Caco-2 (cell line): ENCODE measurements around the gene CIB2. TPM values are rescaled to one million over a fixed set of nuclear protein-coding genes. Genes with fewer than 3 reads are reported as not detected.

Experiments used
- BruUV-seq: library from RNA; stranded (reverse); fragments of 400-500 nt; replicated peaks from 2 replicates; lab custom pipeline; 2021; lab: Mats Ljungman, UMichigan
- CTCF ChIA-PET: fragments of 300-600 bp; sonication (Branson Sonifier 250); formaldehyde crosslinking; loops from one replicate; lab custom pipeline; 2022; ENCODE audit warnings: antibody characterized with exemption; lab: Charles Lee
- POLR2A ChIA-PET: fragments of 300-600 bp; sonication (Branson Sonifier 250); formaldehyde crosslinking; loops from one replicate; lab custom pipeline; 2022; ENCODE audit warnings: antibody characterized with exemption; lab: Charles Lee
- DNase-seq, 2 experiments: peaks; one replicate each; pipeline versions ENCODE4 v3.0.0 to v3.0.0-alpha.2; 2020 to 2022
- H3K27me3 ChIP-seq: replicated peaks from 2 replicates; pipeline ENCODE4 v1.6.0; 2011; ENCODE audit warnings: low read length; ENCODE audit not compliant: control insufficient read depth, insufficient read depth
- H3K36me3 ChIP-seq: 2 replicates; pipeline ENCODE4 v1.5.1; 2011; ENCODE audit warnings: low read length; ENCODE audit not compliant: control insufficient read depth, insufficient read depth
- H3K4me1 ChIP-seq: fragments of 250-450 bp; sonication (Bioruptor Pico); 2 replicates; pipeline ENCODE4 v1.5.1; 2020; ENCODE audit warnings: mild to moderate bottlenecking
- H3K4me3 ChIP-seq: 2 replicates; pipeline ENCODE4 v1.5.1; 2011; ENCODE audit warnings: low read depth, mild to moderate bottlenecking, control low read depth, low read length
- H3K9me3 ChIP-seq: fragments of 250-450 bp; sonication (Bioruptor Pico); 2 replicates; pipeline ENCODE4 v1.5.1; 2020; ENCODE audit warnings: mild to moderate bottlenecking, moderate library complexity
- H3K27ac Mint-ChIP-seq: one replicate; pipeline ENCODE4 v1.8.0; 2022; ENCODE audit warnings: mixed read lengths; ENCODE audit not compliant: unreplicated experiment
- H3K27me3 Mint-ChIP-seq: one replicate; pipeline ENCODE4 v1.8.0; 2022; ENCODE audit warnings: mixed read lengths; ENCODE audit not compliant: insufficient read depth, unreplicated experiment
- H3K36me3 Mint-ChIP-seq: one replicate; pipeline ENCODE4 v1.8.0; 2022; ENCODE audit warnings: mild to moderate bottlenecking, mixed read lengths; ENCODE audit not compliant: insufficient read depth, unreplicated experiment
- H3K4me1 Mint-ChIP-seq: one replicate; pipeline ENCODE4 v1.8.0; 2022; ENCODE audit warnings: low read depth, mixed read lengths; ENCODE audit not compliant: unreplicated experiment
- H3K4me3 Mint-ChIP-seq: one replicate; pipeline ENCODE4 v1.8.0; 2022; ENCODE audit warnings: mild to moderate bottlenecking, moderate library complexity, mixed read lengths; ENCODE audit not compliant: unreplicated experiment
- H3K9me3 Mint-ChIP-seq: one replicate; pipeline ENCODE4 v1.8.0; 2022; ENCODE audit warnings: mixed read lengths; ENCODE audit not compliant: unreplicated experiment
- intact Hi-C: fragments of 100-400 bp; cut with micrococcal nuclease; formaldehyde crosslinking; loops from one replicate; pipeline ENCODE4 v1.10.0; 2022; ENCODE audit not compliant: unreplicated experiment
- total RNA-seq: library from RNA; stranded (reverse); gene quantifications from 2 replicates; pipeline ENCODE4 v1.2.3, GENCODE V29; 2022
- TF ChIP-seq, protein P1 (sequence below), 2 experiments: fragments of 200-600 bp in 1 of 2; IDR thresholded peaks; 1 replicate in 1 of 2; 2 replicates in 1 of 2; pipeline versions ENCODE4 v1.5.1 to v1.8.0; 2011 to 2022; ENCODE audit warnings: antibody characterized with exemption in 1 of 2, control low read depth in 1 of 2, inconsistent platforms in 1 of 2, low read depth in 1 of 2, low read length in 1 of 2, mild to moderate bottlenecking in 1 of 2, moderate library complexity in 1 of 2; ENCODE audit not compliant: insufficient read depth in 1 of 2, severe bottlenecking in 1 of 2, unreplicated experiment in 1 of 2

The CIB2 gene
- total RNA-seq, 1 experiment from 2014 or later: 0.75 TPM

- no peaks in the 10 kb centered on the region for H3K9me3 ChIP-seq
- intact Hi-C loops: no loop called here
- Mint-ChIP-seq H3K27me3 (no peaks in the 10 kb centered on the region), H3K4me1 (no peaks in the 10 kb centered on the region), H3K4me3 (no peak overlapping the region), H3K27ac (no peak overlapping the region), H3K36me3 (peaks cover 35% of the 10 kb centered on the region), H3K9me3 (no peaks in the 10 kb centered on the region)
- no peak for DNase-seq
- H3K27me3 ChIP-seq: no peaks in the 10 kb centered on the region
- POLR2A ChIA-PET: no interaction called here
- TF ChIP-seq, protein P1, sequence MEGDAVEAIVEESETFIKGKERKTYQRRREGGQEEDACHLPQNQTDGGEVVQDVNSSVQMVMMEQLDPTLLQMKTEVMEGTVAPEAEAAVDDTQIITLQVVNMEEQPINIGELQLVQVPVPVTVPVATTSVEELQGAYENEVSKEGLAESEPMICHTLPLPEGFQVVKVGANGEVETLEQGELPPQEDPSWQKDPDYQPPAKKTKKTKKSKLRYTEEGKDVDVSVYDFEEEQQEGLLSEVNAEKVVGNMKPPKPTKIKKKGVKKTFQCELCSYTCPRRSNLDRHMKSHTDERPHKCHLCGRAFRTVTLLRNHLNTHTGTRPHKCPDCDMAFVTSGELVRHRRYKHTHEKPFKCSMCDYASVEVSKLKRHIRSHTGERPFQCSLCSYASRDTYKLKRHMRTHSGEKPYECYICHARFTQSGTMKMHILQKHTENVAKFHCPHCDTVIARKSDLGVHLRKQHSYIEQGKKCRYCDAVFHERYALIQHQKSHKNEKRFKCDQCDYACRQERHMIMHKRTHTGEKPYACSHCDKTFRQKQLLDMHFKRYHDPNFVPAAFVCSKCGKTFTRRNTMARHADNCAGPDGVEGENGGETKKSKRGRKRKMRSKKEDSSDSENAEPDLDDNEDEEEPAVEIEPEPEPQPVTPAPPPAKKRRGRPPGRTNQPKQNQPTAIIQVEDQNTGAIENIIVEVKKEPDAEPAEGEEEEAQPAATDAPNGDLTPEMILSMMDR (IDR thresholded peaks at IDR 0.05; ENCODE audit: insufficient read depth in 1 of 2, low read depth in 1 of 2, low read length in 1 of 2, severe bottlenecking in 1 of 2, unreplicated experiment in 1 of 2): no peak
- H3K4me3 ChIP-seq: no peak overlapping the region
- CTCF ChIA-PET: no interaction called here
- no peaks in the 10 kb centered on the region for H3K36me3 ChIP-seq
- H3K4me1 ChIP-seq: no peaks in the 10 kb centered on the region
- BruUV-seq: no TSS peak
Measured at GRCh38 chr15:78164010-78164409, 32.8 kb upstream of the CIB2 start.

DNA sequence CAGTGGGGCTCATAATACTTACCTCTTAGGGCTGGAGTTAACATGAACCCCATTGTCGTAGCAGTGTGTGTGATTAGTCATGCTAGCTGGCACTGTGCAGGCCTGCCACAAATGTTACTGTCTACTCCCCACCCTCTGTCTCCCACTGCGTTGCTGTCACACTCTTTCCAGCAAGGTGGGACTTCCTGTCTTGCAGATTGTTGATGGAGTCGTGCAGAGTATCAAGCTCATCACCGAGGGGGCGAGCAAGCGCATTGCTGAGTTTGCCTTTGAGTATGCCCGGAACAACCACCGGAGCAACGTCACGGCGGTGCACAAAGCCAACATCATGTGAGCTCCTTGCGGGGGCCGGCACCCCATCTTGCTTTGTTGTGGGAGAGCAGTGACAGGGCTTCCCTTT is 30.8 kb upstream of the CIB2 start:
- ChIA-PET CTCF (interaction anchor here (0.6 kb wide), 1 partner anchor 49 kb away, joined by 3 read pairs; no protein-coding TSS in a partner anchor), POLR2A (no interaction called here)
- no TSS peak for BruUV-seq
- Histone ChIP-seq H3K4me3 (no peak overlapping the region), H3K27me3 (no peaks in the 10 kb centered on the region), H3K36me3 (no peaks in the 10 kb centered on the region), H3K9me3 (no peaks in the 10 kb centered on the region), H3K4me1 (no peaks in the 10 kb centered on the region)
- Mint-ChIP-seq H3K9me3 (no peaks in the 10 kb centered on the region), H3K4me3 (no peak overlapping the region), H3K36me3 (peaks cover 35% of the 10 kb centered on the region), H3K27ac (no peak overlapping the region), H3K27me3 (no peaks in the 10 kb centered on the region), H3K4me1 (no peaks in the 10 kb centered on the region)
- no peak for DNase-seq
- intact Hi-C loops: no loop called here
- TF ChIP-seq, protein P1 (IDR thresholded peaks at IDR 0.05; ENCODE audit: insufficient read depth in 1 of 2, low read depth in 1 of 2, low read length in 1 of 2, severe bottlenecking in 1 of 2, unreplicated experiment in 1 of 2): no peak

DNA sequence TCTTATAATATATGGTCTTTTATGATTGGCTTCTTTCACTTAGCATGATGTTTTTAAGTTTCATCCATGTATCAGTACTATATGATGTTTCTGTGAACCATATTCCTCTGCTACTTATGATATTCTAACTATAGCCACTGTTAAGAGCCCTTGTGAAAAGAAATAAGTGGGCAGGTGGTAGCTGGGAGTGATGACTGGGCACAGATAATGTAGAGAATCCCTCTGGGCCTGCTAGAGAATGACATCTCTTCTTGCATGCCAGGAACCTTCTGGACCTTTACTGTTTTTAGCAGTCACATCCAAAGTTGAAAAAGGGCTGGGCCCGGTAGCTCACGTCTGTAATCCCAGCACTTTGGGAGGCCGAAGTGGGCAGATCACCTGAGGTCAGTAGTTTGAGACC is 28.1 kb upstream of the CIB2 start:
- Histone ChIP-seq H3K36me3 (no peaks in the 10 kb centered on the region), H3K4me3 (no peak overlapping the region), H3K9me3 (no peaks in the 10 kb centered on the region), H3K4me1 (no peaks in the 10 kb centered on the region), H3K27me3 (no peaks in the 10 kb centered on the region)
- Mint-ChIP-seq H3K4me3 (no peak overlapping the region), H3K36me3 (peaks cover 32% of the 10 kb centered on the region), H3K27me3 (no peaks in the 10 kb centered on the region), H3K27ac (no peak overlapping the region), H3K9me3 (no peaks in the 10 kb centered on the region), H3K4me1 (no peaks in the 10 kb centered on the region)
- BruUV-seq: no TSS peak
- POLR2A ChIA-PET: no interaction called here
- CTCF ChIA-PET: no interaction called here
- TF ChIP-seq, protein P1 (IDR thresholded peaks at IDR 0.05; ENCODE audit: insufficient read depth in 1 of 2, low read depth in 1 of 2, low read length in 1 of 2, severe bottlenecking in 1 of 2, unreplicated experiment in 1 of 2): no peak
- intact Hi-C loops: no loop called here
- DNase-seq: no peak
